GM18499 (cell line): Measurements from ENCODE around the gene PGD.
"Not testable (repeated sequence)": the region's sequence is repeated elsewhere in the genome, so short reads cannot be mapped to it uniquely, and the experiment has no call there.

Experiments used
- ATAC-seq: cut with Tn5 transposase; IDR thresholded peaks from one replicate; pipeline ENCODE4 v1.9.1; 2021; ENCODE audit warnings: moderate number of reproducible peaks; ENCODE audit not compliant: insufficient read depth, unreplicated experiment

PGD gene

DNA sequence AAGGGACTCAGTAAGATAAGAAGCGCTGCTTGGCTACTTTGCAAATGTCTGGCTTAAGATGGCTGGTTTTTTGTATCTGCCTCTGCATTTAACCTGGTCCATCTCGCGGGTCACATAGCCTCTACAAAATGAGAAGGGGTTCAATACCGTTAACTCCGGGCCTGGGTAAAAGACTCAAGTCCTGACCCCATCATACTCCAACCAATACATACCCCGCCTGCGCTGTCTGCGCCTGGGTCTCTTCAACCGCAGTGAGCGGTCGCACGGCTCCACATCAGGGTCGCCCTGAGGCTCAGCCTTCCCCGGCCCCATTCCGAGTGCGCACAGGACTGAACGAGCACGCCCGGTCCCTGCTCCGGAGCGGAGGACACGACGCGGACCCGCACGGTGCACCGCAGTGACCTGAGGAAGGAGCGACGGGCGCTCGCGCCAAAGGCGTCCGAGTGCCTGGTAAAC lies 558 bp upstream of the PGD start:
- no peak for ATAC-seq

DNA sequence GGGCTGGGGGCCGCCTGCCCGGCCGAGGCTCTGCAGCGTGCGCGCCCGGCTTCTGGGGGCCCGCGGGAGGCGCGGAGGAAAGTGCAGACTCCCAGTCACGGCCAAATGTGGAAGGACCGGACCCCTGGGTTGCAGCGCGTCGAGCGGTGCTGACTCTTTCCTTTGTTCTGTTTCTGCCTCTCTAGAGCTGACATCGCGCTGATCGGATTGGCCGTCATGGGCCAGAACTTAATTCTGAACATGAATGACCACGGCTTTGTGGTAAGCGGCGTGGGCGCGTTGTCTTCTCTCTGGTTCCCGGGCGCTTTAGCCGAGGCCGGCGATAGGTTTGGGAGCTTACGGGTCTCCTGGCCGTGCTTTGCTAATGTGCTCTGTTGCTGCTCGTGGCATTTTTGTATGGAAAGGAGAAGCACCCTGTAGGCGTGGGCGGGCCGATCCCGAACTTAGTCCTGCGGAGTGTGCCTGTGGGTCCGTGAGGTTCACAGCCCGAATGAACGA lies 629 bp downstream of the PGD start:
- ATAC-seq = no peak

DNA sequence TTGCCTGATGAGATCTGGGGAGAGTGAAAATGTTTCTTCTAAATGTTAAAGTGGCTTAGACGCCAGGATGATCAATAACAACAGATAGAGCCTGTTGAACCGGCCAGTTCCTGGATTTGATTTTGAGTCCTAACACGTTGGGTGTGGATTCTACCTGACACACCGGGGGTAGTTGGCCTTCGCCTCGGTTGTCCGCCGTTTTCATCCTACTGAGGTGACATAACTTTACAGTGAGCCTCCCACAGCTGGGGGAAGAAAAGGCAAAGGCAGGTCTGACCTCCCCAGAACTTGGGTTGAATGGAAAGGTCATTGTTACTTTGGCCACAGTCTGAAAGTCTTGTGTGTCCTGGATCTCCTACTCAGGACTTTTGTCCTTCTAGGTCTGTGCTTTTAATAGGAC lies 1.1 kb downstream of the PGD start:
- no peak for ATAC-seq

DNA sequence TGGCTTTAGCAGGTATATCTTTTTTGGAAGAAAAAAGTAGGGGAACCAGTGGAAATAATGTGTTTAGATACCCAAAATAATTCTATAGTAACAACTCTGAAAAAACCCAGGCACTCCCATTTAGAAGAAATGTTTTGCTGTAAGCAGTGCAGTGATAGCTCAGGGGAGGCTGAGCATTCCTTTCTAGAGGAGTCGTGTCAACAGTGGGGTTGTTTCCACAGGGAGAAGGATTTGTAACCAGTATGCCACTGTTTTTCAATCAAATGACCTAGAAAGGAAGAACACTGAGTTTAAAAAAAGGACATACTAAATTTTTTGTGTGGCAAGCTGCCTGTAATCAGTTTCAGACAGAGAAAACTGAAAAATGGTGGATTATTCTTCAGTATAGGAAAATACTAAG lies 2.4 kb downstream of the PGD start:
- no peak for ATAC-seq

DNA sequence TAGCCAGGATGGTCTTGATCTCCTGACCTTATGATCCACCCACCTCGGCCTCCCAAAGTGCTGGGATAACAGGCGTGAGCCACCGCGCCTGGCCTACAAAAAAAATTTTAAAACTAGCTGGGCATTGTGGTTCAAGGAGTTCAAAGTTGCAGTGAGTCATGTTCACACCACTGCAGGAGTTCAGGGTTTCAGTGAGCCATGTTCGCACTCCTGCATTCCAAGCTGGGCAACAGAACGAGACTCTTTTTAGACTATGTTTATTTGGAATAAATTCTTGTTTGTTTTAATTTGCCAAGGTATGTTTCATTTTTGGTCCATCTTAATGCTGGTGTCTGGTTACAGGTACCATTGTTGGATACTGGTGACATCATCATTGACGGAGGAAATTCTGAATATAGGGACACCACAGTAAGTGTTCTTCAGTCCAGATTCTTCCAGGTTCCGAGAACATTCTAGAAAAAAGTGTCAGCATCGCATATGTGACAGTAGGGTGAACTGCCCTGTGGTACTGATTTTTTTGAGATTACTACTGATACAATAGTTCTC lies 3.9 kb downstream of the PGD start:
- no peak for ATAC-seq

DNA sequence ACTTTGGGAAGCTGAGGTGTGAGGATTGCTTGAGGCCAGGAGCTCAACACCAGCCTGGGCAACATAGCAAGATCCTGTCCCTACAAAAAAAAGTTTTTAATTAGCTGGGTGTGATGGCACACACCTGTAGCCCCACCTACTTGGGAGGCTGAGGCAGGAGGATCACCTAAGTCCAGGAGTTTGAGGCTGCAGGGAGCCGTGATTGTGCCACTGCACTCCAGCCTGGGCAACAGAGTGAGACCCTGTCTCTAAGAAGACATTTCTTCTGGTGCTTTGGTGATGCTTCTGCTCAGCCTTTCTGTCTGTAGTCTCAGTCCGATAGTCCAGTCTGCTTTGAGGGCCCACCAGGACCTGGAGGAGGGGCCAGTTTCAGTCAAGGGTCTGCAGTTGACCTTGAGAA lies 8.3 kb downstream of the PGD start:
- no peak for ATAC-seq

DNA sequence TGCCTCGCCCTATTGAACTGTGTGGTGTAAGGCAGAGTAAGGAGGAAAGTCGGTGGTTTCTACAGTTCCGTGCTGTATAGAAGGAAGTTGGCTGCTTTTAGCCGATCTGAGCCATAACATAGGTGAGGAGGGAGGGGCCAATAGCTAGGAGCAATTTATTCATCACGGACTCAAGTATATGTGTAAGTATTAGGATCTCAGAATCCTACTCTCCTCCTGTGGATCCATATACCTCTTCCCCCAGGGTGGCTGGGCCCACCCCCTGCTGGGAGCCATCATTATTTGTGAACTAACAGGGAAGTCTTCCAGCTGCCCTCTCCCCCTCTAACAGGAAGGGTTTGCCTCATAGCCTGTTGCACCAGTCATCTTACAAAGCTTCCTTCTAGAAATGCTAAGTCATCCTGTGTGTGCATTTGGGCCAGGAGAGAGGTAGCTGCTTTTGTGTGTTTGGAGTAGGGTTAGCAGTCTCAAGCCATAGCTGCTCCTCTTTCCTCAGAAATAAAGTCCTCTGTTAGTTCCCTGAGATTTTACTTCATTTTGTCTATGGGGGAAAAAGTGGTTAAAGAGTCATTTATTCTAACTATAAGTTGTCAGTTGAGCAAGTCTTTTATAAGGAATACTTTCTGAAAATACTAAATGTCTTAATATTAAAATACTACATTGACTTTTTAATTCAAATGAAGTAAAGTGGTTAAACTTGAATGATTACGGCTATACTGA lies 16.5 kb downstream of the PGD start:
- no peak for ATAC-seq

DNA sequence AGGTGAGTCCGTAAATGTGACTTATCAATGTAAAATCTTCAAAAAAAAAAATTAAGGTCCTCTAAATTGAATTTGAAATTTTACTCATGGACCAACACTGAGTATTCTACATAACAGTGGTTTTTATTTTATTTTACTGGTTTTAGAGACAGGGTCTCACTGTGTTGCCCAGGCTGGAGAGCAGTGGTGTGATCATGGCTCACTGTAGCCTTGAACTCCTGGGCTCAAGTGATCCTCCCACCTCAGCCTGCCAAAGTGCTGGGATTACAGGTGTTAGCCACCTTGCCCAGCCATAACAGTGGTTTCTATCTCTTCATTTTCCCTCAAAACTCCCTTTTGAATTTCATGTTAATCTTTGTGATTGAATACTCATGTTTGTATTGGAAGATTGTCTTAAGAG lies 17.1 kb downstream of the PGD start:
- not testable (repeated sequence) for ATAC-seq

DNA sequence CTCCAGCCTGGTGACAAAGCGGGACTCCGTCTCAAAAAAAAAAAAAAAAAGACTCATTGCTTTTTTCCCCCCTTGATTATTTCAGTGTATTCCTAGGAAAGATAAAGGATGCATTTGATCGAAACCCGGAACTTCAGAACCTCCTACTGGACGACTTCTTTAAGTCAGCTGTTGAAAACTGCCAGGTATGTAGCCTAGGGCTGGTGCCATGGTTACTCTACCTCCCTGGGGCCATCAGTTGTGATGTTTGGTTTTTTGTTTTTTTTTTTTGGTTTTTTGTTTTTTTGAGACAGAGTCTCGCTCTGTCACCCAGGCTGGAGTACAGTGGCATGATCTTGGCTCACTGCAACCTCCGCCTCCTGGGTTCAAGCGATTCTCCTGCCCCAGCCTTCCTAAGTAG lies 19.9 kb downstream of the PGD start:
- ATAC-seq = not testable (repeated sequence)

DNA sequence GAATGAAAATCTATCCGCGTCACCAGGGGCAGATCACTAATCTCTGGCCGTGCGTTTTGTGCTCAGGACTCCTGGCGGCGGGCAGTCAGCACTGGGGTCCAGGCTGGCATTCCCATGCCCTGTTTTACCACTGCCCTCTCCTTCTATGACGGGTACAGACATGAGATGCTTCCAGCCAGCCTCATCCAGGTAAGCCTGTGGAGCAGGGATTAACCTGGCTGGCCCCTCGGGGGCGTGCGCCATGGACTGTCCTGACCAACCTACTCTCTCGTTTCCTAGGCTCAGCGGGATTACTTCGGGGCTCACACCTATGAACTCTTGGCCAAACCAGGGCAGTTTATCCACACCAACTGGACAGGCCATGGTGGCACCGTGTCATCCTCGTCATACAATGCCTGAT lies 20.5 kb downstream of the PGD start:
- no peak for ATAC-seq

DNA sequence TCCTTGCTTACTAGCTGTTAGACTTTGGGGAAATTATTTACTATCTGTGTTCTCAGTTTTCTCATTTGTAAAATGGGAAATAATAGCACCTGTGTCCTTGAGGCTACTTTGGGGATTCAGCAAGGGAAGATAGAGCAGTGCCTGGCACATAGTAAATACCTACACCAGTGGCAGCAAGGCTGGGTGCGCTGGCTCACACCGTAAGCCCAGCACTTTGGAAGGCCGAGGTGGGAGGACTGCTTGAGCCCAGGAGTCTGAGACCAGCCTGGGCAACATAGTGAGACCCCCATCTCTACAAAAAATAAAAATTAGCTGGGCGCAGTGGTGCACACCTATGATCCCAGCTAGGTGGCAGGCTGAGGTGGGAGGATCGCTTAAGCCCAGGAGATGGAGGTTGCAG lies 22.8 kb downstream of the PGD start:
- ATAC-seq = no peak

DNA sequence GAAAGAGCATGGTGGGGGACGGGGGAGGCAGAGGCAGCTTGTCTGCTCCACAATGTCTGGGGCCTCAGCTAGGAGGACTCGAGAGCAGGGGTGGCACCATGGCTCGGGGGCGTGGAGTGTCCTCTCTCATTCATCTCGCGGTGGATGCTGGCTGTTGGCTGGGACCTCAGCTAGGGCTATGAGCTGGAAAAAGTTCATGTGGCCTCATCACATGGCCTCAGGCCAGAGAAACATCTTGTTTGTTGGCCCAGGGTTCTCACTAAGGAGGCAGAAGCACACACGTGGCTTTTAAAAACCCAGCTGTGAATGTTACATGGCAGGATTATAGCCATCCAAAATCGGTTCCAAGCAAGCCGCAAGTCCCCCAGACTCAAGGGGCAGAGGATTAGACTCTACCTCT lies 25.2 kb downstream of the PGD start:
- no peak for ATAC-seq

DNA sequence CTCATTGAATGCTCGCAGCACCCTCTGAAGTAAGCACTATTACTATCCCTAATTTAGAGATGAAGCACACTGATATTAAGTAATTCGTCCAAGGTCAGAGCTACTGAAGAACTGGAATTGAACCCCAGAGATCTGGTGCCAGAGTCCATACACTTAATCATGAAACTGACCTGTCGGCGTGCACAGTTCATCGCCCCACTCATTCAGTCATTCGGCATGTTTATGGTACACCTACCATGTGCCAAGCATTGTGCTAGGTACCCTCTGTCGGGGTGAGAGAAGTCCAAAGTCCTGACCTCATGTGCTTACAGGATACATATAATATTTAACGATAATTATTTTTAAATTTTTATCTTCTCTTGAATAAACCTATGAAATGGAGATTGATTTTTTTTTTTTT lies 25.8 kb downstream of the PGD start:
- no peak for ATAC-seq

DNA sequence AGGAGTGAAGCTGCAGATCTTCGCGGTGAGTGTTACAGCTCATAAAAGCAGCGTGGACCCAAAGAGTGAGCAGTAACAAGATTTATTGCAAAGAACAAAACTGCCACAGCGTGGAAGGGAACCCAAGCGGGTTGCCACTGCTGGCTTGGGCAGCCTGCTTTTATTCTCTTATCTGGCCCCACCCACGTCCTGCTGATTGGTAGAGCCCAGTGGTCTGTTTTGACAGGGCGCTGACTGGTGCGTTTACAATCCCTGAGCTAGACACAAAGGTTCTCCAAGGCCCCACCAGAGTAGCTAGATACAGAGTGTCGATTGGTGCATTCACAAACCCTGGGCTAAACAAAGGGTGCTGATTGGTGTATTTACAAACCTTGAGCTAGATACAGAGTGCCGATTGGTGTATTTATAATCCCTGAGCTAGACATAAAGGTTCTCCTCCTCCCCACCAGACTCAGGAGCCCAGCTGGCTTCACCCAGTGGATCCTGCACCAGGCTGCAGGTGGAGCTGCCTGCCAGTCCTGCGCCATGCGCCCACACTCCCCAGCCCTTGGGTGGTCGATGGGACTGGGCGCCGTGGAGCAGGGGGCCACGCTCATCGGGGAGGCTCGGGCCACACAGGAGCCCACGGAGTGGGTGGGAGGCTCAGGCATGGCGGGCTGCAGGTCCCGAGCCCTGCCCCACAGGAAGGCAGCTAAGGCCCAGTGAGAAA lies 27.1 kb downstream of the PGD start:
- not testable (repeated sequence) for ATAC-seq

DNA sequence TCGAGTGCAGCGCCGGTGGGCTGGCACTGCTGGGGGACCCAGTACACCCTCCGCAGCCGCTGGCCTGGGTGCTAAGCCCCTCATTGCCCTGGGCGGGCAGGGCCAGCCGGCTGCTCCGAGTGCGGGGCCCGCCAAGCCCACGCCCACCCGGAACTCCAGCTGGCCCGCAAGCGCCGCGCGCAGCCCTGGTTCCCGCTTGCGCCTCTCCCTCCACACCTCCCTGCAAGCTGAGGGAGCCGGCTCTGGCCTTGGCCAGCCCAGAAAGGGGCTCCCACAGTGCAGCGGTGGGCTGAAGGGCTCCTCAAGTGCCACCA lies 27.6 kb downstream of the PGD start:
- not testable (repeated sequence) for ATAC-seq

DNA sequence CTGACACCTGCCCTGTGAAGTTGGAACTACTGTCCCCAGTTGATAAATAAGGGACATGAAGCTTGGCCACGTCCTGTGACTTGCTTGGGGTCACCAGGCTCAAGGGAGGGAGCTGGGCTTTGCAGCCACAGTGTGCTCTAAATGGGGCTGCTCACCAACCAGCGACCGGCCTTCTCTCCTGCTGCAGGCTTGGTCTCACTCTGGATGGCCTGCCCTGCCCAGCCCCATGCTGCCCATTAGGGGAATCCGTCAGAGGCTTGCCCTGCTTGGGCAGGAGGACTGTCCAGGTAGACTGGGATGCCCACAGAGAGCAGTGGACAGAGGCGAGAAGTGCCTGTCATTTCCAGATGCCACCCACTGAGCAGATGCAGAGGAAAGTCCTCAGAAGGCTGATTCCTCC lies 30.1 kb downstream of the PGD start:
- ATAC-seq = no peak

DNA sequence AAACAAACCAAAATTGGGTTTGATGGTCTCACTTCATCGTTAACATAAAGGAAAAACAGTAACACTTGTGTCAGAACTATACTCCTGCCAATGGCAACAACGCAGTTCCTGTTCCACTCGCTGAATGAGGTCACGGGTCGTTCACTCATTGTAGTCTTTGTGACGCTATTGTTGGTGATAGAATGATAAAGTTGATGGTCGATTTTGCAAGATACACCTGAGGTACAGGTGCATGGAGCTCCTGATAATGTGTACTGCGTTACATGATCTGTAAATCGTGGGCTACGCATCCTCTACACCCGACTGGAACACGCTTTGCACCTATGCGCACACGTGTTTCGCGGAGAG lies 31.0 kb downstream of the PGD start:
- ATAC-seq = no peak

DNA sequence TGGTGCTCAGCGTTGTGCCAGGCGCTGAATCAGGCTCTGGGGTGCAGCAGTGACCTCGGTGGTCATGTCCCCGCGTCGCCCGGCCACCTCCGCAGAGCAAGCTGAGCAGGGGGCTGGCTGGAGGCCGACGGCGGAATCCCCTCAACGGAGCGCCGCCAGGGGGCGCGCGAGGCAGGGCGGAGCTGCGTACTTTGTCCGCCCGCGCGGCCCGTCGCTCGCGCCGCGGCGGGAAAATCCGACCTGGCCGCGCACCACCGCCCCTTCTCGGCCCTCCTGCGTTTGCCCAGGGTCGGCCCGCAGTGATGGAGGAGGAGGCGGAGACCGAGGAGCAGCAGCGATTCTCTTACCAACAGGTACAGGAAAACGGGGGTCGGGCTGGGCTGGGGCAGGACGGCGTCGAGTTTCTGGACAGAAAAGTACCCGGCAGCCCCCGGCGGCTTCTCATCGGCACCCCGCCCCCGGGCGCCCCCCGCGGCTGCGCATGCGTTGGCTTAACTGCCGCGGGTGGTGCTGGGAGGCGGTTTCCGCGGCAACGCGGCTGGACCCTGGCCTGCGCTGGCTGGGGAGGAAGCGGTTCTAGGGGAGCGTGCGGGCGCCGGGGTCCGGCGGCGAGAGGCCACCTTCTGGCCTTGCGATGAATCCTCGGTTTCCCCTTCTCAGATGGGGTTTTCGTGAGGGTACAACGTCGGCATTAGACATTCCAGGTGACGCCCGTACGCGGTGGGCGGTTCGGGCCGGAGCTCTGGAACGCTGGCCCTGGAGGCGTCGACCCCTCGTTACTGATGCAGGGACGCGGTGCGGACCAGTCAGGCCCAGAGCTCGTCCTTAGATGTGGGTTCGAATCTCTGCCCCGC lies 31.6 kb downstream of the PGD start, which contains the start of gene CENPS:
Gene CENPS, plus strand, starts transcription at position 218 of the 854 bp plus-strand sequence. Its CDS starts 85 bp downstream, at position 303.
- ATAC-seq = no peak

DNA sequence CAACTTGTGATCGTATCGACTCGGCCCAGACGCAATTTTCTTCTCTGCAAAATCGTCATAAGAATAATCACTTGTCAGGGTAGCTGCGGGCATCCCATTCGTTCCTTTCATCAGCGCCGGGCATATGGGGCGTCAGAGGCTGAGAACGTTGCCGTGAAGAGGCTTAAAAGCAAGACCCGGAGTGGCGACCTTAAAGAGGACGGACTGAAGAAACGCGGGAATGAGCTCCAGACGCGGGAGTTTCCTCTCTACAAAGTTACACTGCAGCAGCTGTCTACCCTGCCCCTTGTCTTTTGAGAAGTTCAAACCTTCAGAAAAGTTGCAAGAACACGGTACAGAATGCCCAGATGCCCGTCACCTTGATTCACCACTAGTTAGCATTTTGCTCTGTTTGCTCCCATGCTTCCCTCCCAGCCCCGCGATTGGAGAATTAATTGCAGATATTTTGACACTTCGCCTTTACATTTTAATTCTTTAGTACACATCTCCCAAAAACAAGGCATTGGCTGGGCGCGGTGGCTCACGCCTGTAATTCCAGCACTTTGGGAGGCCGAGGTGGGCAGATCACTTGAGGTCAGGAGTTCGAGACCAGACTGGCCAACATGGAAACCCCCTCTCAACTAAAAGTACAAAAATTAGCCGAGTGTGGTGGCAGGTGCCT lies 32.3 kb downstream of the PGD start:
- no peak for ATAC-seq
